Bronchial epithelial cell (primary cell): ENCODE measurements around the gene NAA16. TPM values are rescaled to one million over a fixed set of nuclear protein-coding genes. Genes with fewer than 3 reads are reported as not detected.
"Not testable (repeated sequence)": the region's sequence is repeated elsewhere in the genome, so short reads cannot be mapped to it uniquely, and the experiment has no call there.

Source experiments
- DNase-seq: peaks from one replicate; pipeline ENCODE4 v3.0.0-alpha.2; 2010; ENCODE audit warnings: low read depth
- FAIRE-seq: peaks from 2 replicates; lab custom pipeline; 2011; peaks lifted over from hg19 to GRCh38; lab: Jason Lieb, UNC
- H3K27me3 ChIP-seq: 2 replicates; pipeline ENCODE4 v1.5.1; 2011; ENCODE audit warnings: low read length; ENCODE audit not compliant: control insufficient read depth, insufficient read depth
- H3K36me3 ChIP-seq: 2 replicates; pipeline ENCODE4 v1.5.1; 2011; ENCODE audit warnings: low read length; ENCODE audit not compliant: control insufficient read depth, insufficient read depth
- H3K4me3 ChIP-seq: 2 replicates; pipeline ENCODE4 v1.5.1; 2011; ENCODE audit warnings: mild to moderate bottlenecking, low read depth, low read length, control low read depth
- total RNA-seq: library from RNA; depleted of rRNA; stranded (reverse); fragments of >200 nt; gene quantifications from 2 replicates; pipeline ENCODE4 v1.2.1, GENCODE V29; 2014
- TF ChIP-seq, protein P1 (sequence below): IDR thresholded peaks from 2 replicates; pipeline ENCODE4 v1.5.1; 2011; ENCODE audit warnings: mild to moderate bottlenecking, moderate library complexity, low read length, control low read depth, inconsistent platforms; ENCODE audit not compliant: insufficient read depth, severe bottlenecking

NAA16 gene
- total RNA-seq, 1 donor from 2014 or later = 7.6 TPM

DNA sequence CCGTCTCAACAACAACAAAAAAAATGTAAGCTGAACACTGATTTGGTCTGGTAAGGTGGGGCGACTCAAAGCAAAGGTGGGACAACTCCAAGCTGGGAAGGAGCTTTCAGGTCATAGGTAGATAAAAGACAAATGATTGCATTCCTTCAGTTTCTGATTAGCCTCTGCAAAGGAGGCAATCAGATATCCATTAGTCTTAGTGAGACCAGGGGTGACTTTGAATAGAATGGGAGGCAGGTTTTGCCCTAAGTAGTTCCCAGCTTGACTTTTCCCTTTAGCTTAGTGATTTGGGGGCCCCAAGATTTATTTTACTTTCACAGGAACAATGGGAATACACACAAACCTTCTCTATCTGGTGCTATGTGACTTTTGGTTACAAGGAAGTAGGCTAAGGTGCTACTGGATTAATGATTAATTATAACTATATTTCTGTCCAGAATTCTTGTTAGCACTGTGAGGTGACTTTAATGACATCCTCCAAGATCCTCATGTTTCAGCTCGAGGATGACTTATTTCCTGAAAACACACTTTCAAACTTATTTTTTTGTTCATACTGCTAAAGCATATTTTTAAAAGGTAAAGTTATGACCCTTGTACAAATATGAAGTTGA is 37.1 kb upstream of the NAA16 start:
- DNase-seq (no peak), FAIRE-seq (no peak)
- H3K36me3 ChIP-seq = no peaks in the 10 kb centered on the region
- TF ChIP-seq, protein P1, sequence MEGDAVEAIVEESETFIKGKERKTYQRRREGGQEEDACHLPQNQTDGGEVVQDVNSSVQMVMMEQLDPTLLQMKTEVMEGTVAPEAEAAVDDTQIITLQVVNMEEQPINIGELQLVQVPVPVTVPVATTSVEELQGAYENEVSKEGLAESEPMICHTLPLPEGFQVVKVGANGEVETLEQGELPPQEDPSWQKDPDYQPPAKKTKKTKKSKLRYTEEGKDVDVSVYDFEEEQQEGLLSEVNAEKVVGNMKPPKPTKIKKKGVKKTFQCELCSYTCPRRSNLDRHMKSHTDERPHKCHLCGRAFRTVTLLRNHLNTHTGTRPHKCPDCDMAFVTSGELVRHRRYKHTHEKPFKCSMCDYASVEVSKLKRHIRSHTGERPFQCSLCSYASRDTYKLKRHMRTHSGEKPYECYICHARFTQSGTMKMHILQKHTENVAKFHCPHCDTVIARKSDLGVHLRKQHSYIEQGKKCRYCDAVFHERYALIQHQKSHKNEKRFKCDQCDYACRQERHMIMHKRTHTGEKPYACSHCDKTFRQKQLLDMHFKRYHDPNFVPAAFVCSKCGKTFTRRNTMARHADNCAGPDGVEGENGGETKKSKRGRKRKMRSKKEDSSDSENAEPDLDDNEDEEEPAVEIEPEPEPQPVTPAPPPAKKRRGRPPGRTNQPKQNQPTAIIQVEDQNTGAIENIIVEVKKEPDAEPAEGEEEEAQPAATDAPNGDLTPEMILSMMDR = no peak
- no peaks in the 10 kb centered on the region for H3K27me3 ChIP-seq
- no peak overlapping the region for H3K4me3 ChIP-seq

DNA sequence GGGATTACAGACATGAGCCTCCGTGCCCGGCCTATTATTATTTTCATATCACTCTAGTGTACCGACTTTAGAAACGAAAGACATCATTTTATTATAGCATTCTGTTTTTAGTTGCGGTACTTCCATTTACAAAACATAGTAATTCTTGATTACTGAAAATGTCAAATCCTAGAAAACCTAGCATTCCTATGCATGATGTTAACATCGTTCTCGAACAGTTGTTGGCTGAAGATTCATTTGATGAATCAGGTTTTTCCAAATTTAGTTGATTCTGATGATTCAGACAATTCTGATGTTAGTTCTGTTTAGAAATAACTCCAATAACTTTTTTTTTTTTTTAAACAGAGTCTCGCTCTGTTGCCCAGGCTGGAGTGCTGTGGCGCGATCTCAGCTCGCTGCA is 36.2 kb upstream of the NAA16 start:
- DNase-seq (no peak), FAIRE-seq (no peak)
- no peak overlapping the region for H3K4me3 ChIP-seq
- no peaks in the 10 kb centered on the region for H3K36me3 ChIP-seq
- H3K27me3 ChIP-seq = no peaks in the 10 kb centered on the region
- TF ChIP-seq, protein P1 = no peak

DNA sequence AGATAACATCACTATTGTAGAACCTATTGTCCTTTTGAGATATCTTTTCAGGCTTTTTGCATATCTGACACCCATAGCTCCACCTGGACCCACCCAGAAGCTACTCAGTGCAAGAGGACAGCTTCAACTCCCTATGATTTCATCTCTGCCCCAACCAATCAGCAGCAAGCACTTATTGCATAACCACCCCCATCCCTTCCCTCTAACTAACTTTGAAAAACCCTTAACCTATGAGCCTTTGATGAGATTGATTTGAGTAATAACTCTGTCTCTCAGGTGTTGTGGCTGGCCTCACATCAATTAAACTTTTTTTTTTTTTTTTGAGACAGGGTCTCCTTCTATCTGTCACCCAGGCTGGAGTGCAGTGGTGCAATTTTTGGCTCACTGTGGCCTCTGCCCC is 34.2 kb upstream of the NAA16 start:
- Histone ChIP-seq H3K36me3 (no peaks in the 10 kb centered on the region), H3K4me3 (no peak overlapping the region), H3K27me3 (no peaks in the 10 kb centered on the region)
- no peak for DNase-seq
- TF ChIP-seq, protein P1 = no peak
- no peak for FAIRE-seq

DNA sequence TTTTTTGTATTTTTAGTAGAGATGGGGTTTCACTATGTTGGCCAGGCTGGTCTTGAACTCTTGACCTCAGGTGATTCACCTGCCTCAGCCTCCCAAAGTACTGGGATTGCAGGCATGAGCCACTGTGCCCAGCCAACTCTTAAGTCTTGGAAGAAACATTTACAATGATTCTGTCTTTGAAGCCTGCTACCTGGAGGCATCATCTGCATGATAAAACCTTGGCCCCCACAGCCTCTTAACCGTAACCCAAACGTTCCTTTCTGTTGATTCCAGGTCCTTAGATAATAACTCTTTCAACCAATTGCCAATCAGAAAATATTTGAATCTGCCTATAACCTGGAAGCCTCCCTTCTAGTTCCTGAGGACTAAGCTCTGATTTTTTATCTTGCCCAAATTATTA is 31.9 kb upstream of the NAA16 start:
- not testable (repeated sequence) for H3K4me3 ChIP-seq, FAIRE-seq, H3K36me3 ChIP-seq, DNase-seq, H3K27me3 ChIP-seq

DNA sequence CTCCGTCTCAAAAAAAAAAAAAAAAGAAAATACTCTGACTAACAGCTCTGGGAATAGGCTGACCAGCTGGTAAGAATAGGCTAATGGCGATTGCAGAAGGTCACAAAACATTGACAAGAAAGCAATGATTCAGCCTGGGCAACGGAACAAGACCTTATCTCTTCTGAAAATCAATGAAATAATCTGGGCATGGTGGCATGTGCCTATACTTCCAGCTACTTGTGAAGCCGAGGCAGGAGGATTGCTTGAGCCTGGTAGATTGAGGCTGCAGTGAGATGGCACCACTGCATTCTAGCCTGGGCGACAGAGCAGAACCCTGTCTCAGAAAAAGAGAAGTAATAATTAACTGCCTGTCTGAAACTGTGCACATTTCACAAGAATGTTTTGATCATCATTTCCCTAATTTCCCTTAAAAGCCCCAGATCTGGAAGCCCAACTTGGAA is 28.9 kb upstream of the NAA16 start:
- Histone ChIP-seq H3K4me3 (no peak overlapping the region), H3K27me3 (no peaks in the 10 kb centered on the region), H3K36me3 (no peaks in the 10 kb centered on the region)
- FAIRE-seq (no peak), DNase-seq (no peak)
- TF ChIP-seq, protein P1 = no peak

DNA sequence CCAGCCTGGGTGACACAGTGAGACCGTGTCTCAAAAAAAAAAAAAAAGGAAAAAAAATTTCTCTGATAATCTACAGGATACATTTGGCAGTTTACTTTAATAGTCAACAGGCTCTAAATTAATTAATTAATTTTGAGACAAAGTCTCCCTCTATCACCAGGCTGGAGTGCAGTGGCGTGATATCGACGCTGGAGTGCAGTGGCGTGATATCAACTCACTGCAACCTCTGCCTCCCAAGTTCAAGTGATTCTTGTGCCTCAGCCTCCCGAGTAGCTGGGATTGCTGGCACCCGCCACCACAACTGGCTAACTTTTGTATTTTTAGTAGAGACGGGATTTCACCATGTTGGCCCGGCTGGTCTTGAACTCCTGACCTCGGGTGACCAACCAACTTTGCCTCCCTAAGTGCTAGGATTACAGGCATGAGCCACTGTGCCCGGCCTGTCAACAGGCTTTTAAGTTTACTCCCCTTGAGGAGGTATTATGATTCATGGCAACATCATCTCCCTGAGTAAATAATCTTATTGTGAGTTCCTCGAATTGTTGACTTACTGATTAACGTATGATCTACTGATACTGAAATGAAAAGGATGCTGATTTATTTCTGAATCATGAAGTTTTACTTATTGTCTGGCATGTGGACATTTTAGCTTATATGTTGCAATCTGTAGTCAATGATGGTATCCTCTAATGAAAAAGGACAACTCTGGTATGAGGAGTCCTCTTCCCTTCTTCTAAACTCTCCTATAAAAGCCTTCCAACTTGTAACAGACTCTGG is 26.4 kb upstream of the NAA16 start:
- TF ChIP-seq, protein P1 = no peak
- Histone ChIP-seq H3K36me3 (no peaks in the 10 kb centered on the region), H3K27me3 (no peaks in the 10 kb centered on the region), H3K4me3 (no peak overlapping the region)
- peak; percentile 7 for FAIRE-seq
- peak; percentile 100 for DNase-seq
